Measurements from ENCODE around the gene ZNF532. TPM values are rescaled to one million over a fixed set of nuclear protein-coding genes. Genes with fewer than 3 reads are reported as not detected.
A peak's percentile ranks its signal among the peaks of the same experiment; 100 is the strongest.

Gene ZNF532
- total RNA-seq, 1 experiment from 2014 or later = 49.8 TPM

DNA sequence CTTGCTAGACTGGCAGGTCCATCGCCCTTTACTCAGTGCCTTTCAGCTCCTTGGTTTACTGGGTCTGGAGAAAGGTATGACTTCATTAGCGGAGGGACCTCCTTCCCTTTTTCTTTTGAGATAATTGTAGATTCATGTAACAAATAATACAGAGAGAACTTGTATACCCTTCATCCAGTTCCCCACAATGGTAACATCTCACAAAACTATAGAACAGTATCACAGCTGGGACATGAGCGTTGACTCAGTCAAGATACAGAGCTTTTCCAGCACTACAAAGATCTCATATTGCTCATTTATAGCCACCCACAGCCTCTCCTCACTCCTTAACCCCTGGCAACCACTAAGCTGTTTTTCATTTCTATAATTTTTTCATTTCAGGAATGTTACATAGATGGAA lies 59.8 kb downstream of the ZNF532 start:
- intact Hi-C loops (cut with micrococcal nuclease; ENCODE audit: unreplicated experiment) (no loop called here), in situ Hi-C loops (cut with HindIII; ENCODE audit: low pct_unique_long_range_greater_than_20kb, low sequenced_read_pairs) (no loop called here)
- no peak for DNase-seq (ENCODE audit: low read depth, low spot score)
- H3K4me3 ChIP-seq (ENCODE audit: low read depth in 2 of 2, low read length in 2 of 2) = no peak overlapping the region
- H3K4me1 ChIP-seq (ENCODE audit: control insufficient read depth, insufficient read depth, low read length) = peaks cover 13% of the 10 kb centered on the region
- H3K36me3 ChIP-seq (ENCODE audit: control insufficient read depth, insufficient read depth, low read length) = no peaks in the 10 kb centered on the region
- no TSS peak for BruUV-seq (replicated peaks)
- H3K27me3 ChIP-seq (ENCODE audit: control insufficient read depth, insufficient read depth, low read length) = no peaks in the 10 kb centered on the region
- no peak for TF ChIP-seq TCF7L2 (IDR thresholded peaks at IDR 0.05; ENCODE audit: low read depth, low read length)
- TF ChIP-seq CTCF (IDR thresholded peaks at IDR 0.05) = no peak
- TF ChIP-seq SIN3A (IDR thresholded peaks at IDR 0.05; ENCODE audit: borderline replicate concordance, insufficient read depth, low read depth, low read length) = no peak
- no peak for TF ChIP-seq POLR2AphosphoS5 (IDR thresholded peaks at IDR 0.05; ENCODE audit: low read depth, low read length)
- no peak for TF ChIP-seq REST (IDR thresholded peaks at IDR 0.05; ENCODE audit: insufficient read depth in 1 of 2, low read depth in 2 of 2, low read length in 1 of 2)
- ChIA-PET POLR2A (no interaction called here), CTCF (no interaction called here)
- no peak for ATAC-seq
- H3K27ac ChIP-seq (ENCODE audit: low read length) = no peak overlapping the region
- peaks cover 3% of the 10 kb centered on the region; the same call in 1 of the 2 replicates for H3K9me3 ChIP-seq (ENCODE audit: control insufficient read depth, insufficient read depth, low read depth, low read length)

DNA sequence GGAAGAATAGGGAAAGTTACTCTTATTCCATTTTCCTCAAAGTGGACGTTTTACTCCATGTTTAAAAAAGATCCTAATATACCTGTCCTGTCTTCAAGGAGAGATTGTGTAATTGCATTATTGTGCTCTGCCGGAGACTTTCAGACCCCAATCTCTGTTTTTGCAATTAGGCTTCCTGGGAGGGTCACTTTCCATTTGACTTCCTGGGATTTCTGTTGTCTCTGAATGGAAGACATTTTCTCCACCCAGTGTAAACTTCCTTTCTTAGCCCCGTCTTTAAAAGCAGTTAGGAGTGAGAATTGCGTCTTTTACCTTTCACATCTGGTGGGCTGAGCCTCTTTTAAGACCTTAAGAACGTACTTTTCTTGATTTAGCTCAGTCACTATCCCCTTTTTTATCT lies 63.0 kb downstream of the ZNF532 start:
- in situ Hi-C loops (cut with HindIII; ENCODE audit: low pct_unique_long_range_greater_than_20kb, low sequenced_read_pairs) = no loop called here
- CTCF ChIA-PET = no interaction called here
- DNase-seq (ENCODE audit: low read depth, low spot score) (no peak), ATAC-seq (no peak)
- Histone ChIP-seq H3K27me3 (ENCODE audit: control insufficient read depth, insufficient read depth, low read length) (no peaks in the 10 kb centered on the region), H3K4me1 (ENCODE audit: control insufficient read depth, insufficient read depth, low read length) (peaks cover 13% of the 10 kb centered on the region), H3K9me3 (ENCODE audit: control insufficient read depth, insufficient read depth, low read depth, low read length) (peaks cover 3% of the 10 kb centered on the region; the same call in 1 of the 2 replicates), H3K36me3 (ENCODE audit: control insufficient read depth, insufficient read depth, low read length) (no peaks in the 10 kb centered on the region), H3K27ac (ENCODE audit: low read length) (peak overlapping the region; percentile 57; the same call in 1 of the 2 replicates), H3K4me3 (ENCODE audit: low read depth in 2 of 2, low read length in 2 of 2) (no peak overlapping the region)
- TF ChIP-seq REST (IDR thresholded peaks at IDR 0.05; ENCODE audit: insufficient read depth in 1 of 2, low read depth in 2 of 2, low read length in 1 of 2) = no peak
- no peak for TF ChIP-seq SIN3A (IDR thresholded peaks at IDR 0.05; ENCODE audit: borderline replicate concordance, insufficient read depth, low read depth, low read length)
- TF ChIP-seq POLR2AphosphoS5 (IDR thresholded peaks at IDR 0.05; ENCODE audit: low read depth, low read length) = no peak
- no peak for TF ChIP-seq TCF7L2 (IDR thresholded peaks at IDR 0.05; ENCODE audit: low read depth, low read length)
- TF ChIP-seq CTCF (IDR thresholded peaks at IDR 0.05) = no peak
- POLR2A ChIA-PET = no interaction called here
- intact Hi-C loops (cut with micrococcal nuclease; ENCODE audit: unreplicated experiment) = no loop called here
- BruUV-seq (replicated peaks) = no TSS peak
